ENCODE results near the gene SUPT6H.

Gene SUPT6H

DNA sequence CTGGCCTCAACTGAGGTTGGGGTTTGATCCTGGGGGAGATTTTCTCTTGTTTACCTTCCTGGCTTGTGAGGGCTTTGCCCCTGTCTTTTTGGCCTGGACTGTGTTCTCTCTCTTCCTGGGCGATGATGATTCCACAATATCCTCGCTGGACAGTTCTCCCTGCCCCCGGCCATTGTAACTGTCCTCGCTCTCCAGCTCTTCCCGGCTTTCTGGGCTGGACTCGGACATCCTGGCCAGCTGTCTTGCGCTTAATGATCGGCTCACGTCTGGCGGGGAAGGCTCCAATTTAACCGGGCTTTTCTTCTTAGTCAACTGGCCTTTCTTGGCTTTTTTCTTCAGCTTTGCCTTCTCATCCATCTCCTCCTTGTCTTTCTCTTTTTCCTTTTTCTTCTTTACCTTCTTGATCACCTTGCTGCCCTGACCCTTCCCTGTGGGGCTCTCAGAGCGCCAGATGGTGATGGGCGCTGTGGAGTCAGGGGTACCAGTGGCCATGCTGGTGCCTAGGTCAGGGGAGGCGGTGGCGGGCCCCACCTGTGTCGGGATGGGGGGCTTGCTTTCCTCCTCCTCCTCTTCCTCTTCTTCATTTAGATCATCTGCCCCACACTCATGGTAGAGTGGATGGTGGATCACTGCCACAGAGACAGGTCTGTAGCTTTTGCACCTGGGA, 41.7 kb downstream of the SUPT6H start:
- Histone ChIP-seq H3K27me3 (ENCODE audit: insufficient read depth, low read length) (no peaks in the 10 kb centered on the region), H3K36me3 (ENCODE audit: insufficient read depth, low read length) (peaks cover 49% of the 10 kb centered on the region), H3K27ac (ENCODE audit: low read depth, low read length, poor library complexity, severe bottlenecking) (no peak overlapping the region), H3K4me1 (ENCODE audit: insufficient read depth, low read length, severe bottlenecking) (no peaks in the 10 kb centered on the region), H3K9me3 (ENCODE audit: low read length) (no peaks in the 10 kb centered on the region), H2AFZ (ENCODE audit: low read length) (no peak overlapping the region), H3K9ac (ENCODE audit: low read length) (no peak overlapping the region), H3K4me2 (ENCODE audit: low read length) (no peak overlapping the region), H3K9me2 (ENCODE audit: low read depth, low read length) (no peaks in the 10 kb centered on the region), H3F3A (ENCODE audit: insufficient read depth, low read length) (no peaks in the 10 kb centered on the region), H4K20me1 (ENCODE audit: insufficient read depth, low read length) (no peaks in the 10 kb centered on the region), H3K4me3 (ENCODE audit: low read depth, low read length, poor library complexity, severe bottlenecking) (no peak overlapping the region), H3K79me2 (ENCODE audit: insufficient read depth, low read length) (no peaks in the 10 kb centered on the region)
- TF ChIP-seq, protein P1, sequence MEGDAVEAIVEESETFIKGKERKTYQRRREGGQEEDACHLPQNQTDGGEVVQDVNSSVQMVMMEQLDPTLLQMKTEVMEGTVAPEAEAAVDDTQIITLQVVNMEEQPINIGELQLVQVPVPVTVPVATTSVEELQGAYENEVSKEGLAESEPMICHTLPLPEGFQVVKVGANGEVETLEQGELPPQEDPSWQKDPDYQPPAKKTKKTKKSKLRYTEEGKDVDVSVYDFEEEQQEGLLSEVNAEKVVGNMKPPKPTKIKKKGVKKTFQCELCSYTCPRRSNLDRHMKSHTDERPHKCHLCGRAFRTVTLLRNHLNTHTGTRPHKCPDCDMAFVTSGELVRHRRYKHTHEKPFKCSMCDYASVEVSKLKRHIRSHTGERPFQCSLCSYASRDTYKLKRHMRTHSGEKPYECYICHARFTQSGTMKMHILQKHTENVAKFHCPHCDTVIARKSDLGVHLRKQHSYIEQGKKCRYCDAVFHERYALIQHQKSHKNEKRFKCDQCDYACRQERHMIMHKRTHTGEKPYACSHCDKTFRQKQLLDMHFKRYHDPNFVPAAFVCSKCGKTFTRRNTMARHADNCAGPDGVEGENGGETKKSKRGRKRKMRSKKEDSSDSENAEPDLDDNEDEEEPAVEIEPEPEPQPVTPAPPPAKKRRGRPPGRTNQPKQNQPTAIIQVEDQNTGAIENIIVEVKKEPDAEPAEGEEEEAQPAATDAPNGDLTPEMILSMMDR (IDR thresholded peaks at IDR 0.05; ENCODE audit: low read length), result no peak
- no peak for TF ChIP-seq EZH2 (IDR thresholded peaks at IDR 0.05; ENCODE audit: borderline replicate concordance, low read length)

DNA sequence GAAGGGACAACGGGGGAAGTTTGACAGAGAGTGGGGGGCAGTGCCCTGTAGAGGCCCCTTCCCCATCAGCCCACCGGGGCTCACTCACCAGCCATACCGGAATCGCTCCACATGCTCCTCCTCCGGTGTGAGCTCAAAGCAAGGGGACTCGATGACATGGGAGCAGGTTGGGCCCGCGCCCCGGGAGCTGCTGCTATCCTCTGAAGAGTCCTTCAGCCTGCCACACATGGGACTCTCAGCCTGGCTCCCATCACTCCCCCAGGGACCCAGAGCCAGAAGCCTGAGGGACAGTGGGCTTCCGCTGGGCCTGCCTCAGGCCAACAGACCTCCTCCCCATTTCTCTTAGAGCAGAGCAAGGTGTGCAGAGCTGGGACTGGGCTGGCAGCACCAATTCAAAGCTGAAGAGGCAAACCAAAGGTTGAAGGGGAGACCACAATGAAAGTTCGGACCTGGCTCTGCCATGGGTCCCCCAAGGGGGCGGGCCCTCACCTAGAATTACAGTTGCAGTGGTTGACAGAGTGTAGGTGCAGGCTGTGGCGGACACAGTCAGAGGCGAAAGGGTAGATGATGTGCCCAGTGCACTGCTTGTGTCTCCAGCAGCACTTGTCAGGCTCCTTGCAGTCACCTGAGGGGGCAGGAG, 42.3 kb downstream of the SUPT6H start:
- Histone ChIP-seq H3K4me3 (ENCODE audit: low read depth, low read length, poor library complexity, severe bottlenecking) (no peak overlapping the region), H3K4me2 (ENCODE audit: low read length) (no peak overlapping the region), H3K79me2 (ENCODE audit: insufficient read depth, low read length) (no peaks in the 10 kb centered on the region), H3K9me3 (ENCODE audit: low read length) (no peaks in the 10 kb centered on the region), H3K9ac (ENCODE audit: low read length) (no peak overlapping the region), H3K27ac (ENCODE audit: low read depth, low read length, poor library complexity, severe bottlenecking) (no peak overlapping the region), H3F3A (ENCODE audit: insufficient read depth, low read length) (no peaks in the 10 kb centered on the region), H3K36me3 (ENCODE audit: insufficient read depth, low read length) (peaks cover 43% of the 10 kb centered on the region), H4K20me1 (ENCODE audit: insufficient read depth, low read length) (no peaks in the 10 kb centered on the region), H3K4me1 (ENCODE audit: insufficient read depth, low read length, severe bottlenecking) (no peaks in the 10 kb centered on the region), H3K9me2 (ENCODE audit: low read depth, low read length) (no peaks in the 10 kb centered on the region), H2AFZ (ENCODE audit: low read length) (no peak overlapping the region), H3K27me3 (ENCODE audit: insufficient read depth, low read length) (no peaks in the 10 kb centered on the region)
- TF ChIP-seq EZH2 (IDR thresholded peaks at IDR 0.05; ENCODE audit: borderline replicate concordance, low read length), result no peak
- TF ChIP-seq, protein P1 (IDR thresholded peaks at IDR 0.05; ENCODE audit: low read length), result no peak

DNA sequence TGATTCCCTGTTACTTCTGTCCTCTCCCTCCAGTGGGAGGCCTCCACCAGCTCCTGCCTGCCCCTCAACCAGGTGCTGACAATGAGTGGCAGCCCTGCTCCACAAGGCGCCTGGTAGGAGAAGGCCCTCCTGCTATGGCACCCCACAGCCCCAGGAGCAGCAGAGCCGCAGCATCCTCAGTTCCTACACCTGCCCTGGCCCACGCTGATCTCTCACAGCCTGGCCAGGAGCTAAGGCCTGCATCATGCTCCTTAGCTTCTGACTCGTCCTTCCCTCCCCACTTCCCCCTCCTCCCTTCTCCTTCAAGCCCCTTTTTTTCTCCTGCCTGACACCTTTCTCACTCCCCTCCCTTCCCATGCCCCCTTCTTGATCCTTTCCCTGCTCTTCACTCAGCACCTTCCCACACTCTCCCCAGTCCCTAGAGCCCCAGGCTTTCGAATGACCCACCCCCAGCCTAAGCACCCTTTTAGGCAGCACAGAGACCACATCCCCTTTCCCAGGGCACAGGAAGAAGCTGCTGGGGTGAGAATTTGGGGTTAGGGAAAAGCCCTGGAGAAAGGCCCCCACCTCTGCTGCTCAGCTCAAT, 43.2 kb downstream of the SUPT6H start:
- no peaks in the 10 kb centered on the region for H3K79me2 ChIP-seq (ENCODE audit: insufficient read depth, low read length)
- no peaks in the 10 kb centered on the region for H3K9me2 ChIP-seq (ENCODE audit: low read depth, low read length)
- H3K4me3 ChIP-seq (ENCODE audit: low read depth, low read length, poor library complexity, severe bottlenecking), result no peak overlapping the region
- H3K27me3 ChIP-seq (ENCODE audit: insufficient read depth, low read length), result no peaks in the 10 kb centered on the region
- H3K36me3 ChIP-seq (ENCODE audit: insufficient read depth, low read length), result peaks cover 35% of the 10 kb centered on the region
- H3K4me2 ChIP-seq (ENCODE audit: low read length), result no peak overlapping the region
- H3K4me1 ChIP-seq (ENCODE audit: insufficient read depth, low read length, severe bottlenecking), result peaks cover 8% of the 10 kb centered on the region
- no peaks in the 10 kb centered on the region for H3K9me3 ChIP-seq (ENCODE audit: low read length)
- no peak overlapping the region for H3K27ac ChIP-seq (ENCODE audit: low read depth, low read length, poor library complexity, severe bottlenecking)
- H3K9ac ChIP-seq (ENCODE audit: low read length), result no peak overlapping the region
- H4K20me1 ChIP-seq (ENCODE audit: insufficient read depth, low read length), result no peaks in the 10 kb centered on the region
- no peak overlapping the region for H2AFZ ChIP-seq (ENCODE audit: low read length)
- H3F3A ChIP-seq (ENCODE audit: insufficient read depth, low read length), result no peaks in the 10 kb centered on the region
- TF ChIP-seq, protein P1 (IDR thresholded peaks at IDR 0.05; ENCODE audit: low read length), result no peak
- TF ChIP-seq EZH2 (IDR thresholded peaks at IDR 0.05; ENCODE audit: borderline replicate concordance, low read length), result no peak

All from OCI-LY1 (cell line).